GM19455 (cell line): ENCODE data around the gene FZD2.
"Not testable (repeated sequence)": the region's sequence is repeated elsewhere in the genome, so short reads cannot be mapped to it uniquely, and the experiment has no call there.

Experiments
- ATAC-seq: cut with Tn5 transposase; IDR thresholded peaks from one replicate; pipeline ENCODE4 v1.9.1; 2021; ENCODE audit not compliant: unreplicated experiment

Gene FZD2

GRCh38 chr17:44572801-44573200 is 15.5 kb downstream of the FZD2 start:
- no peak for ATAC-seq

GRCh38 chr17:44575403-44575802 is 18.1 kb downstream of the FZD2 start:
- ATAC-seq = no peak

GRCh38 chr17:44578947-44579346 is 21.7 kb downstream of the FZD2 start:
- ATAC-seq = no peak

- ATAC-seq = no peak
Measured at GRCh38 chr17:44581868-44582267, 24.6 kb downstream of the FZD2 start.

GRCh38 chr17:44584443-44584842 is 27.2 kb downstream of the FZD2 start:
- ATAC-seq = no peak

GRCh38 chr17:44585315-44585714 is 28.0 kb downstream of the FZD2 start:
- no peak for ATAC-seq

GRCh38 chr17:44587339-44587738 is 30.1 kb downstream of the FZD2 start:
- no peak for ATAC-seq

- ATAC-seq = no peak
Measured at GRCh38 chr17:44589316-44590071, 32.2 kb downstream of the FZD2 start.

GRCh38 chr17:44590072-44590462 is 32.8 kb downstream of the FZD2 start:
- not testable (repeated sequence) for ATAC-seq

- not testable (repeated sequence) for ATAC-seq
Measured at GRCh38 chr17:44590762-44591161, 33.5 kb downstream of the FZD2 start.

GRCh38 chr17:44591206-44591605 is 33.9 kb downstream of the FZD2 start:
- ATAC-seq = no peak

GRCh38 chr17:44593156-44593555 is 35.9 kb downstream of the FZD2 start:
- ATAC-seq = no peak

- ATAC-seq = no peak
Measured at GRCh38 chr17:44595216-44595775, 38.0 kb downstream of the FZD2 start.

GRCh38 chr17:44598329-44598728 is 41.0 kb downstream of the FZD2 start:
- no peak for ATAC-seq

GRCh38 chr17:44598932-44599297 is 41.6 kb downstream of the FZD2 start:
- ATAC-seq = no peak

GRCh38 chr17:44599298-44600175 is 42.3 kb downstream of the FZD2 start:
- no peak for ATAC-seq

GRCh38 chr17:44601539-44601938 is 44.3 kb downstream of the FZD2 start:
- ATAC-seq = no peak

- no peak for ATAC-seq
Measured at GRCh38 chr17:44601973-44602372, 44.7 kb downstream of the FZD2 start.

- no peak for ATAC-seq
Measured at GRCh38 chr17:44602390-44602789, 45.1 kb downstream of the FZD2 start.

GRCh38 chr17:44602970-44603369 is 45.7 kb downstream of the FZD2 start:
- no peak for ATAC-seq

GRCh38 chr17:44604116-44604761 is 47.0 kb downstream of the FZD2 start:
- ATAC-seq = no peak
